ENCODE results near the gene RAB40B.

The RAB40B gene

DNA sequence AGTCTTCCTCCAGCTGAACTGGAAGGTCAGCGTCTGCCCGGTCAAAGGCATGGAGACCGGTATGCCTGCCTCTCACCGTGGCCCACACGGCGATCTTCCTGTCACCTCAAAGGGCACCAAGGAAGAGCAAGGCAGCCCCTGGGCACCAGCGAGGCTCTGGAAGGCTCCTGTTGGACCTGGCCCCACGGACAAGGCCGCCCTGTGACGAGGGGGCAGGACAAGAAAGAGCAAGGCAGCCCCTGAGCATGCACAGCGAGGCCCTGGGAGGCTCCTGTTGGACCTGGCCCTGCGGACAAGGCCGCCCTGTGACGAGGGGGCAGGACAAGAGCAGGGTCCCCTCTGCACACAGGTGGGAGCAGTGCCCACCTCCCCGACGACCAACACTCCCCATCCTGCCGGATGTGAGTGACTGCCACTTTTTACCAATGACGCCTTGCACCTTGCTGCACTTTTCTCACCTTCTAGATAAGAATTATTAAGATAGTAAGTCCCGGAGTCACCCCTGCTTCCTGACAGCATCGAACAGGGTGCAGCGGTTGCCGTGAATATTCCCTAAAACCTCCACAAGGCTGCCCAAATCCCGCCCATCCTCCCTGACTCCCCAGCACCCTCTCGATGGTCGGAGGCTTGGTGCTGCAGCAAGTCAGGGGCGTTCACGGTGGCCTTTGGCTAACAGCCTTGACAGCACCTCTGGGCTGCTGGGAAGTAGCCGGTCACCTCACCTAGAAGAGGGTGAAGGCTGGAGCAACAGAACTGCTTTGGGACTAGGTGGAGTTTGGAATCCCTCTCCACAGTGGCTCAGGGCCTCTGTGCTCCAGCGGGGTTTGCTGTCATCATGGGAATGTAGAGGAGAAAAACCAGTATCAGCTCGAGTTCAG lies 44.6 kb downstream of the RAB40B start:
- DNase-seq (ENCODE audit: low read depth): no peak
- H3K4me3 ChIP-seq (ENCODE audit: low read length): no peak overlapping the region

GRCh38 chr17:82650723-82651122 lies 47.8 kb downstream of the RAB40B start:
- no peak overlapping the region for H3K4me3 ChIP-seq (ENCODE audit: low read length)
- TF ChIP-seq, protein P1, sequence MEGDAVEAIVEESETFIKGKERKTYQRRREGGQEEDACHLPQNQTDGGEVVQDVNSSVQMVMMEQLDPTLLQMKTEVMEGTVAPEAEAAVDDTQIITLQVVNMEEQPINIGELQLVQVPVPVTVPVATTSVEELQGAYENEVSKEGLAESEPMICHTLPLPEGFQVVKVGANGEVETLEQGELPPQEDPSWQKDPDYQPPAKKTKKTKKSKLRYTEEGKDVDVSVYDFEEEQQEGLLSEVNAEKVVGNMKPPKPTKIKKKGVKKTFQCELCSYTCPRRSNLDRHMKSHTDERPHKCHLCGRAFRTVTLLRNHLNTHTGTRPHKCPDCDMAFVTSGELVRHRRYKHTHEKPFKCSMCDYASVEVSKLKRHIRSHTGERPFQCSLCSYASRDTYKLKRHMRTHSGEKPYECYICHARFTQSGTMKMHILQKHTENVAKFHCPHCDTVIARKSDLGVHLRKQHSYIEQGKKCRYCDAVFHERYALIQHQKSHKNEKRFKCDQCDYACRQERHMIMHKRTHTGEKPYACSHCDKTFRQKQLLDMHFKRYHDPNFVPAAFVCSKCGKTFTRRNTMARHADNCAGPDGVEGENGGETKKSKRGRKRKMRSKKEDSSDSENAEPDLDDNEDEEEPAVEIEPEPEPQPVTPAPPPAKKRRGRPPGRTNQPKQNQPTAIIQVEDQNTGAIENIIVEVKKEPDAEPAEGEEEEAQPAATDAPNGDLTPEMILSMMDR (conservative IDR thresholded peaks at IDR 0.05; ENCODE audit: low read depth, low read length): no peak
- no peak for DNase-seq (ENCODE audit: low read depth)

More for the DNA sequence above, 44.6 kb downstream of the RAB40B start:
- TF ChIP-seq, protein P1 (conservative IDR thresholded peaks at IDR 0.05; ENCODE audit: low read depth, low read length): no peak

- no peak for DNase-seq (ENCODE audit: low read depth)
- TF ChIP-seq, protein P1 (conservative IDR thresholded peaks at IDR 0.05; ENCODE audit: low read depth, low read length): no peak
- H3K4me3 ChIP-seq (ENCODE audit: low read length): no peak overlapping the region
Measured at GRCh38 chr17:82649501-82650261, 48.8 kb downstream of the RAB40B start.

DNA sequence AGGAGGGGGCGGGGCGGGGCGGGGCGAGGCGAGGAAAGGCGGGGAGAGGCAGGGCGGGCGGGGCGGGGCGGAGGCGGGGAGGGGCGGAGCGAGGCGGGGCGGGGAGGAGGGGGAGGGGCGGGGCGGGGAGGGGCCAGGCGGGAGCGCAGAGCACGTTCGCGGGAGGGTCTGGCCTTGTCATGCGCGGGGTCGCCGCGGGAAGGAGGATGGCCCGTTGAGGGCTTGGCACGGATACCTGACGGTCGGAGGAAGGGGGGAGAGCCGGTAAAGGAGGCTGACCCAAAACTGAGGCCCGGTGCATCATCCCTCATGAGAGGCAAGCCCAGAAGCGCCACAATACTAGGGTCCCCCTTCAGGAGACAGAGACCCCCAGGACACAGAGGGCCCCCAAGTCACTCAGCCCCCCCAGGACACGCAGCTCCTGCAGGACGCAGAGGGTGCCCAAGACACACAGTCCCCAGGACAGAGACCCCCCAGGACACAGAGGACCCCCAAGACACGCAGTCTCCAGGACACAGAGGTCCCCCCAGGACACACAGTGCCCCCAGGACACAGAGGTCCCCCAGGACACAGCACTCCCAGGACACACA lies 49.7 kb downstream of the RAB40B start:
- H3K4me3 ChIP-seq (ENCODE audit: low read length): peak overlapping the region; percentile 51
- TF ChIP-seq, protein P1 (conservative IDR thresholded peaks at IDR 0.05; ENCODE audit: low read depth, low read length): no peak
- no peak for DNase-seq (ENCODE audit: low read depth)

GRCh38 chr17:82648165-82648668 lies 50.3 kb downstream of the RAB40B start, which contains the start of gene WDR45B:
Gene WDR45B (minus strand): TSS chr17:82648444. CDS start chr17:82648340, 104 bp downstream.
- peak; percentile 88 for DNase-seq (ENCODE audit: low read depth)
- H3K4me3 ChIP-seq (ENCODE audit: low read length): peak within 1 kb of the TSS; percentile 89
- TF ChIP-seq, protein P1 (conservative IDR thresholded peaks at IDR 0.05; ENCODE audit: low read depth, low read length): no peak

- TF ChIP-seq, protein P1 (conservative IDR thresholded peaks at IDR 0.05; ENCODE audit: low read depth, low read length): no peak
- H3K4me3 ChIP-seq (ENCODE audit: low read length): peak overlapping the region; percentile 89
- DNase-seq (ENCODE audit: low read depth): no peak
Measured at GRCh38 chr17:82647593-82648164, 50.8 kb downstream of the RAB40B start.
